GM12801 (cell line): ENCODE results near the gene ITGAL.

Experiments
- CTCF ChIP-seq: IDR thresholded peaks from one replicate; pipeline ENCODE4 v1.5.1; 2011; ENCODE audit warnings: control low read depth; ENCODE audit not compliant: insufficient read length; ENCODE audit errors: extremely low read depth

Gene ITGAL

GRCh38 chr16:30472328-30472942 is at the start of gene ITGAL:
ITGAL (plus strand) TSS chr16:30472742; CDS start chr16:30472838, 96 bp downstream.
- no peak for TF ChIP-seq CTCF

GRCh38 chr16:30428055-30428454 is 44.5 kb upstream of the ITGAL start:
- no peak for TF ChIP-seq CTCF

- no peak for TF ChIP-seq CTCF
These were observed 43.2 kb upstream of the ITGAL start for GRCh38 chr16:30429418-30429677.

- no peak for TF ChIP-seq CTCF
These were observed 42.7 kb upstream of the ITGAL start, which contains the start of gene DCTPP1 for GRCh38 chr16:30429678-30430427. DCTPP1 (minus strand) TSS chr16:30430030; CDS start chr16:30429980, 50 bp downstream.

GRCh38 chr16:30430428-30430970 is 42.0 kb upstream of the ITGAL start:
- no peak for TF ChIP-seq CTCF

- no peak for TF ChIP-seq CTCF
These were observed 37.7 kb upstream of the ITGAL start for GRCh38 chr16:30434852-30435251.

GRCh38 chr16:30437511-30438046 is 35.0 kb upstream of the ITGAL start:
- TF ChIP-seq CTCF = no peak
